Activated CD8-positive, alpha-beta memory T cell treated with anti-CD3 and anti-CD28 coated beads, Interleukin-2, amount 50 U/mL, for 1 hour (primary cell): Measurements from ENCODE around the gene HID1.
"Not testable (repeated sequence)": the region's sequence is repeated elsewhere in the genome, so short reads cannot be mapped to it uniquely, and the experiment has no call there.

Source experiments
- DNase-seq: peaks from one replicate; pipeline ENCODE4 v3.0.0-alpha.2; 2020; ENCODE audit errors: extremely low read depth

Gene HID1

GRCh38 chr17:74971069-74971841 is 1.3 kb downstream of the HID1 start:
- no peak for DNase-seq

DNA sequence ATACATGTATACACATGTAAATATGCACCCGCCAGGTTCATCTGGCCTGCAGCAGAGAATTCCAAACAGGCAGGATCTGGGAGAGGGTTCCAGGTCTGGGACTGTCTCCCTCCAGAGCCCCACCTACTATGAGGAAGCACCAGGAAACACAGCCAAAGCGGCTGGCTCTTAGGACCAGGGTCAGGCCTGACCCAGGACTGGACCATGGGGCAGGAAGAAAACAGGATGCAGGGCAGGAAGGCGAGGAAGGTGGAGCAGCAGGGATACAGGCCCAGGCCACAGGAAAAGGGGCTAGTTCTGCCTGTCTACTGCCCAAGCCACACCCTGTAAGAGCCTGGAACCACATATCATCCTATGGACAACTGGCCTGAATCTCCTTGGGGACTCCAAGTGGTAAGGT is 2.2 kb downstream of the HID1 start:
- DNase-seq = no peak

DNA sequence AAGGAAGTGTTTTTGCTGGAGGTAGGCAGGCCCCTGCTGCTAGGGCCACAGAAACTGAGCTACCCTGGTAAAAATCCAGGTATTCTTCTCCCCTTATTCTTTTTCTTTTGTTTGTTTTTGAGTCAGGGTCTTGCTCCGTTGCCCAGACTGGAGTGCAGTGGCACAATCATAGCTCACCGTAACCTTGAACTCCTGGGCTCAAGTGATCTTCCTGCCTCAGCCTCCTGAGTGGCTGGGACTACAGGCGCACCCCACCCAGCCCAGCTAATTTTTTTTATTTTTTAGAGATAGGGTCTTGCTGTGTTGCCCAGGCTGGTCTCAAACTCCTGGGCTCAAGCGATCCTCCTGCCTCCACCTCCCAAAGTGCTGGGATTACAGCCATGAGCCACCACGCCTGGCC is 3.1 kb downstream of the HID1 start:
- not testable (repeated sequence) for DNase-seq

- no peak for DNase-seq
Observed at GRCh38 chr17:74968361-74968780, 4.2 kb downstream of the HID1 start.

GRCh38 chr17:74964988-74965622 is 7.5 kb downstream of the HID1 start:
- DNase-seq = no peak

GRCh38 chr17:74964246-74964761 is 8.3 kb downstream of the HID1 start:
- DNase-seq = no peak

- no peak for DNase-seq
Observed at GRCh38 chr17:74963656-74964055, 8.9 kb downstream of the HID1 start.

DNA sequence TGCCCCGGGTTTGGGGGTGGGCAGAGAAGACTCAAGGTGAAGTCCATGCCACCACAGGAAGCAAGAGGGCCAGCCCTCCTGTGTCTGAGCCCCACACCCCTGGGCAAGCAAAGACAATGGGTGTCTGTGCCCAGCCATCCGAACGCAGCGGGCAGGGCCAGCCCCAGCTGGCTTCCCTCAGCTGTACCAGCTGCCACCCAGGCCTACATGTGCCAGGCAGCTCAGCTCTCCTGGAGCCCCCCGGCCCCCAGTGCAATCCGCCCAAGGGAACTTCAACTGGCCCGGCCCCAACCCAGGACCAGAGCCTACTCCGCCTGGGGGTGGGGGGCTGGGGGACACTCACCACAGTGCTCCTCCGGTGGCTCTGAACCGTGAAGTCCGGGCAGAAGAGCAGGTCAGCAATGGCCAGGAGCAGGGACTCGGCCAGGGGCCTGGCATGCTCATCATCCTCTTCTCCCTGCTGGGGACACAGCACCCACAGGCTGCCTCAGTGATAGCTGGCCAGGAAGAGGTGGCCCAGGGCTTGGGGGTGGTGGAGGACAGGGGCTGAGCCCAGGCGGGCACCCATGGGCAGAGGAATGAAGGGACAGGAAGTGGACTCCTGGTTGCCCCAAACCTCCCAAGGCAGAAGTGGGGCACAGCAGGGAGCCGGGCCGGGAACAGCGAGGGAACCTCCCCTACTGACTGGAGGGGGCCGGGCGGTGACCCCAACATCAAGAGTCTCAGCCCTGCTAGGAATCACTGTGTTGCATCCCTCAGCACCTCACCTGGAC is 9.8 kb downstream of the HID1 start:
- no peak for DNase-seq

DNA sequence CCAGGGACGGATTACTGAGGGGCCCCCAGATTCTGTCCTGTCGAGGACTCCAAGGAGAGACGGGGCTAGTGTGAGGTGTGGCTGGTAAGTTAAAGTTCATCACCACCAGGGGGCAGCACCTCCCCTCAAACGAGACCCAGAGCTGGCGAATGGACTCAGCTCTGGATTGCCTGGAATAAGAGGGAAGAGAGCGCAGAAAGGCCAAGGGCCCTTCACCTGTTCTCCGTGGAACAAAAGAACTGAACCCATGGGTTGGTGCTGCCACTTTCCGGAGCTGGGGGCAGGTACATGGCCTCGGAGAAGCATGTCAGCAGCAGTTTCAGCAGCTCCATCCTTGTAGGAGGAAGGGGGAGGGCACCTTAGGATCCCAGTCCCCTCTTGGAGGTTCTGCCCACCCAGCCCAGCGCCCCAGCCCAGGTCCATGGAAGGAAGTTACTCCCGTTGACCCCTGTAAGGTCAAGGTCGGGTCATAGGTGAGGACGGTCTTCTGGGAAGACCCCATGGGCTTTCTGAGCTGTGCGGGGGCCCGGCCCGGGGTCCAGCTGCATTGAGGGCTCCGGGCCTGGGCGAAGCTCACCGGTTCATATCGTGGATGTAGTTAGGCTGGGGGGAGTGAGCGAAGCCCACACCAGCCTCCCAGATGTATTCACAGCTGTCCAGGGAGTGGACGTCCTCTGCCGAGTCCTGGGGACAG is 10.8 kb downstream of the HID1 start:
- peak; percentile 58 for DNase-seq

DNA sequence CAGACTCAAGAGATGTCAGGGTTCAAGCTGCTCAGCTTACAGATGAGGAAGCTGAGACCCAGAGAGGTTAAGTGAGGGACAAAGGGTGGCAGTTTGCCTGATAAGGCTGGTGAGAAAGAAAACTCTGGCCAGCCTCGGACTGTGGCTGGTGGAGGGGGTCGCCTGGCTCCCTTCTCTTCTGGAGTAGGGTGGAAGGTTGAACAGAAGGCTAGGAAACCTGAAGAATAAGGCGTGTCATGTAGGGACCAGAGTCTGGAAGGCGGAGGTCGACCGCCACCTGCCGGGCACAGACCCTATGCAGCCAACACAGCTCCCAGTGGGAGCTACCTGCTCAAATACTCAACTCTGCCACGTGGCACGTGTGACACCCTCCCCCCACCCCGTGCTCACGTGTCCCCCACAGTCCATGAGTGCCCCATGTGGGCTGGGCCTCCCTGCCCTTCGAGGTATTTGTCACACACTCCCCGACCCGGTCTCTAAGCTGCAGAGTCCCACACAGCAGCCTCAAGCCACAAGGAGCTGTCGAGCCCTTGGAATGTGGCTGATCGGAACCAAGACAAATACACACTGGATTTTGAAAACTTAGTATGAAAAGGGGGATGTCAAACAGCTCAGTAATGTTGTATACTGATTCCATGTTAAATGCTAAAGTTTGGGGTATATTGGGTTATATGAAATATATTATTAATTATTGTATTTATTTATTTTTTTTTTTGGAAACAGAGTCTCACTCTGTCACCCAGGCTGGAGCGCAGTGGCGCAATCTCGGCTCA is 11.8 kb downstream of the HID1 start:
- DNase-seq = no peak

DNA sequence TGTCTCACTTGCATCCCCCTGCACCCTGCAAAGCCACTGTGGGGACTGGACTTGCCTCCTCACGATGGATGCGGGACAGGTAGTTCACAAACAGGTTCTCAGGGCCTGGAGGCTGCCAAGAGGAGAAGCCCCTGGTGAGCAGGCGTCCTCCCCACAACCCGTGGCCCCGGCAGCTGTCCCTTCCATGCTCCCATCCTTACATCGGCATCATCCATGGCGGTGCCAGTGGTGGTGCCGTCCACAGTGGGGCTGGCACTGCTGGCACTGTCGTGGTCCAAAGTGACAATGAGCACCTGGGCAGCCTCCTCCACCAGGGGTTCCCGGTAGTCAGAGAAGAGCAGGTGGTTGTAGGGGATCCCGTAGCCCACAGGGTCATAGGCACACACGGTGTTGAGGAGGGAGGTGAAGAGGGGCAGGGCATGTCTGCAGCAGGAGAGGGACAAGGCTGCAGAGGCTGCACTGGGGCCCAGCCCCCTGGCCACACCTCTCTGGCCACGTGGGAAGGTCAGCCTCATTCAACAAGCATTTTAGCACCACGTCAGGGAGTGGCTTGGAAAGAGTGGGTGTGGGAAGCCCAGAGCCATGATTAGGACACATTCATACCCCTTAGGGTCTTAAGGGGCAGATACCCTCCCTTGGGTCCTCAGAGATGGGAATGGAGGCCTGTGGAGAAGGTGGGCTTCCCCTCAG is 12.6 kb downstream of the HID1 start:
- DNase-seq = no peak

GRCh38 chr17:74957935-74958740 is 14.4 kb downstream of the HID1 start:
- DNase-seq = no peak

DNA sequence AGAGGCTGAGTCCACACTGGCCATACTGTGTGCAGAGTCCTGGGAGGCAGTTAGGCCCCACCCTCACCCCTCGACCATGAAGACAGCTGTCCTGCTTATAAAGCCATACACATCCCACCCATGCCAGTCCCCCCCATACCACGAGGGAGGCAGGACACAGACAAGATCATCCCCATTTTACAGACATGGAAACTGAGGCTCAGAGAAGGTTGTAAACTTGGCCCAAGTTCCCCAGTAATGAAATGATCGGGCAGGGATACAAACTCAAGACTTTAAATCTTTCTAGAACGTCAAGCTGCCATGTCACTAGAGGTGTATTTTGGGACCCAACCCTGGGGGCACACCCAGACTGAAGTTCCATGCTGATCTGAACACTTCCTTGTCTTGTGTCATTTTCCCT is 16.5 kb downstream of the HID1 start:
- DNase-seq = no peak

- DNase-seq = no peak
Observed at GRCh38 chr17:74954665-74955421, 17.7 kb downstream of the HID1 start.

GRCh38 chr17:74954115-74954514 is 18.4 kb downstream of the HID1 start:
- no peak for DNase-seq

DNA sequence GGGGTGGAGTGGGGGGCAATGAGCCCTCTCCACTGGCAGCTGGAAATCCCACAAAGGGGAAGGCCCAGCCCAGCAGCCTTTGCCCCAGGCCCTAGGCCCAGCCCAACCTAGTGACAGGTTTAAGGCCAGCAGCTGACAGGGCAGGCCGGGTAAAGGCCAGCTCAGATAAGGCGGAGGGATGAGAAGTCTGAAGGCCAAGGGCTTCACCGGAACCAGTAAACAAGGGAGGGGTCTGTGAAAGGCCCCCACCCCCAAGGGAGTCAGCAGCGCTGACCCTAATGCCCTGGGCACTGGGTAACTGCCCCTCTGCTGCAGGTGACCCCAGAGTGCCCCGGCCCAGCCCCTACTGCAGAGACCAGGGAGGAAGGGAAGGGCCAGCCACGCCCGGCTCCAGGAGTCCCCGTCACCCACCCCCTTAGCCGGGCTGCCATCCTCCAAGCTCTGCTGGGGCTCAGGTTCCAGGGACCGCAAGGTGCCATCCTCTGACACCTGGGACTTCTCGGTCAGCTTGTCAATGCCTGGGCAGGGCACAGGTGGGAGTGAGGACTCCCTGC is 19.3 kb downstream of the HID1 start:
- no peak for DNase-seq

- no peak for DNase-seq
Observed at GRCh38 chr17:74952431-74953133, 20.0 kb downstream of the HID1 start.
